HG03575 (cell line): ENCODE data around the gene TNS2.
"Not testable (repeated sequence)": the region's sequence is repeated elsewhere in the genome, so short reads cannot be mapped to it uniquely, and the experiment has no call there.

Experiments used
- ATAC-seq: cut with Tn5 transposase; IDR thresholded peaks from one replicate; pipeline ENCODE4 v1.9.1; 2021; ENCODE audit not compliant: unreplicated experiment, insufficient number of reproducible peaks, low FRiP score; ENCODE audit errors: extremely low read depth

The TNS2 gene

DNA sequence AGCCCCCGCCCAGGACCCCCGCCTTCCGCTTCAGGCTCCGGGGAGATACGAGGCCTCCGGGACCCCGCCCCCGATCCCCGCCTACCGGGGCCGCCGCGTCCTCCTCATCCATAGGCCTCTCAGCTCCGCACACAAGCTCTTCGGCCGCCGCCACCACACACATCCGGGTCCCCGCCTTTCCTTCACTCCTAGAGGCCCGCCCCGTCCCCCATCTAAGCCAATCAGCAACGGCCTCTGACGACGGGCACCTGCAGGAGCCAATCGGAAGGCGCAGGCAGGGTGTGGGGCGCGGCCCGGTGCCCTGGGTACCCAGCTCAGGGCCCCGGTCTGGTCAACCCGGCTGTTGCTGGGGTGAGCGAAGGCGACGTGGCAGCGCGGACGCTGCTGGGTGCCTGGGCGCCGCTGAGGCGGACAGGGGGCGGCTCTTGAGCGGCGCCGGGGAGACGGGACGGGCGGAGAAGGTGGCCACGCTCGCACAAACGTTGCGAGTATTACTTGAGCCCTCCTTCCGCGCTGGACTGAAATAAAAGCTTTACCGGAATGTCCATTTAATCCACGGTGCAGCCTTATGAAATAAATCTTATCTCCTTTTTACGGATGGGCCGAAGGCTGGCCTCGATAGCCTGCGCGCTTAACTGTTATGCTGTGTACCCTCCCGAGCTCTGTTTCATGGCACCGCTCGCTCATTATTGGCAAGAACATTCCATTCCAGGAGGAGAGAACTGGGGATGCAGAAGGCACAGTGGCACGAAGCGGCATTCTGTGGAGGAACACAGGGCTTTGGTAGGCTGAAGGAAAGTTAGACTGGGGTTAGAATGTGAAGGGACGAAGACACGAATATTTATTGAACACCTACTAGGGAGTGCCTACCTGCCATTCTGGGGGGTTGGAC lies 29.6 kb downstream of the TNS2 start, which contains the start of gene SPRYD3:
Gene SPRYD3, minus strand, starts transcription at position 165 of the 892 bp plus-strand sequence. Its CDS starts 57 bp downstream, at position 108.
- ATAC-seq: peak; percentile 72

DNA sequence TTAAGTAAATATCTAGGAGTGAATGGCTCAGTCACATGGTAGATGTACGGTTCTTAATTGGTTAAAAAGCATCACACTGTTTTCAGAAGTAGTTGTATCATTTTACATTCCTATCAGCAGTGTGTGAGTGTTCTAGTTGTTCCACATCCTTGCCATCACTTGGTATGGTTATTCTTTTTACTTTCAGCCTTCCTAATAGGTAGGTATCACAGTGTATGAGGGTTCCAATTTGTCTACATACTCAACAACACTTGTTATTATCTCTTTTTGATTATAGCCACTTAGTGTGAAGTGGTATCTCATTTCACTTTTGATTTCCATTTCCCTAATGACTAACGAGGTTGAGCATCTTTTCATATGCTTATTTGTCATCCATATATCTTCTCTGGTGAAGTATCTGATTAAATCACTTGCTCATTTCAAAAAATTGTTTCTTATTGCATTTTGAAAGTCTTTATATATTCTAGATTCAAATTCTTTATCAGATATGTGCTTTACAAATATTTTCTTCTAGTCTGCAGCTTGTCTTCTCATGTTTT lies 32.8 kb downstream of the TNS2 start:
- ATAC-seq: no peak

DNA sequence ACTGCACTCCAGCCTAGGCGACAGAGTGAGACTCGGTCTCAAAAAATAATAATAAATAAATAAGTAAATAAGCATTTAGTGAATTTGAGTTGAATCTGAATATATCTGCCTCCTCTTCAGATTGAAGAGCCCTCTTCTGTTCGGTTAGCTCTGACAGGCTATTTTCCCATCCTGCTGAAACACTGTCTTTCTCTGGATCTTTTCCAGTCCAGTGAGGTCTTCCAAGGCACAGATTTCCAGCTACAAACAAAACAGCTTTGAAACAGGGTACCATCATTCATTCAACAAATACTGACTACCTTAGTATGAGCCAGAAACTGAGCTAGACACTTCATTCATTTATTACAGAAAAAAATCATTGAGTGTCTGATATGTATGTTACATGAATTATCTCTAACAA lies 36.5 kb downstream of the TNS2 start:
- no peak for ATAC-seq

DNA sequence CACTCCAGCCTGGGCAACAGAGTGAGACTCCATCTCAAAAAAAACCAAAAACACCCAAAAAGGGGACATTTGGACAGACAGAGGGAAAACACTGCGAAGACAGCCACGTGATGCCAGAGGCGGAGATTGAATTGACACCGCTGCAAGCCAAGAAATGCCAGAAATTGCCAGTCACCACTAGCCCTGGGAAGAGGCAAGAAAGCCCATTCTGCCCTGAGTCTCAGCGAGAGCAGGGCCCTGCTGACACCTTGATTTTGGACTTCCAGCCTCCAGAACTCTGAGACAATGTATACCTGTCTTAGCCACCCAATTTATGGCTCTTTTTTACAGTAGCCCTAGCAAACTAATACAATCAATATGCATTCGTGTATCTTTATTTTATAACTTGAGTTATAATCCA lies 40.2 kb downstream of the TNS2 start:
- no peak for ATAC-seq

DNA sequence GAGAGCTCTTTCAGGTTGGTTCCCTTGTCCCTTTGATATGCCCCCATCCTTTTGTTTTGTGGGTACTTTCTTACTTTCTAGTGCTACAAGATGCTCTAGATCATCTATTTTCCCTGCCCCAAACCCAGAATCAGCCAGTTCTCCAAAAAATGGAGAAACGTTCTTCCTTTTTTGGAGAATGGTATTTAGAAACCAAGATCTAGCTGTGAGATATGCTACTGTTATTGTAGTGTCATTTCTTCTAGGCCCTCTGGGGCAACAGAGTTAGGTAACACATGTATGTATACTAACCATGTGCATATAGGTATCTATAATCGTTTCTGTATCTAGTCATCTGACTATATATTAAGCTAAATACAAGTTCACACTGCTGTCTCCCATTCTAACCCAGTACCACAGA lies 40.7 kb downstream of the TNS2 start:
- ATAC-seq: no peak

DNA sequence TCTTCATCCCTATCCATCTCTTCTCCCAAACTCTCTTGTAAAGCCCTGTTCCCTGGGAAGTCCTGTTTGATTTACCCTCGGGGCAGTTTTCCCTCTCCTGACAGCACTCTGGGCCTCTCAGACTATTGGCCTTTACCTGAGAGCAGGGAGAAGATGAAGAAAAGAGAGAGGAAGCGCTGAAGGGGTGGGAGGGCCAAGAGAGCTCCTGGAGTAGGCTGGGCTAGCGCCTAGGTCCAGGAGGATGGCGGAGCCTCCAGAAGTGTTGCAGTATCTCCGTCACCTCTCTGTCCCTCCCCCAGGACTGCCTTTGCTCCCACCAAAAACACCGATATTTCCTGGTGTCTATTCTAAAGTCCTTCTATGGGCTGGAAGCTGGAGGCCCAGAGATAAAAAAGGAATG lies 41.9 kb downstream of the TNS2 start:
- no peak for ATAC-seq

DNA sequence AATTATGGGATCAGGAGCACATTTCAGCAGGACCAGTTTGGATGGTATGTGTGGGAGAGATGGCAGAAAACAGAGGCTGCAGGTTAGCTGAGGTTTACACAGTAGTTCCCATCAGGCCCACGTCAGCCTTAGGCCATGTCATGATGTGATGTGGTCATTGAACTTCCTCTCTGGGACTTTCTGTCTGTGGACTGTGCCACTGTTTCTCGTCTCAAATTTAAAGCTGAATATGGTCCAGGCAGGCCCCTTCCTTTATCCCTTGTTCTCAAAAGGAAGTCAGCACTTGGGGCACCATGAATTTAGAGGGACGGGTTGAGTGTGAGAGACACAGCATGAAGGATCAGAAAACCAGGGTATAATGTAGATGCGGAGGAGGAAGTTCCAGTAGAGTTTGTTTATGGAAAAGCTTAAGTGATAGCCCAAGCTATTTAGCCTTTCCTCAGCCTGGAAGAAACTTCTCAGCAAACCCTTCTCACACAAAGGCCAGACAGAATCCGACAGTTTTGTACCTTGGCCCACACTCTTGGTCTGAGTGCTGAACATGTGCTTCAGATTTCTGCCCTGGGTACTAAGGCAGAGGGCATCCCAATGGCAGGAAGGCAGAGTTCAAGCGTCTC lies 44.0 kb downstream of the TNS2 start:
- no peak for ATAC-seq

DNA sequence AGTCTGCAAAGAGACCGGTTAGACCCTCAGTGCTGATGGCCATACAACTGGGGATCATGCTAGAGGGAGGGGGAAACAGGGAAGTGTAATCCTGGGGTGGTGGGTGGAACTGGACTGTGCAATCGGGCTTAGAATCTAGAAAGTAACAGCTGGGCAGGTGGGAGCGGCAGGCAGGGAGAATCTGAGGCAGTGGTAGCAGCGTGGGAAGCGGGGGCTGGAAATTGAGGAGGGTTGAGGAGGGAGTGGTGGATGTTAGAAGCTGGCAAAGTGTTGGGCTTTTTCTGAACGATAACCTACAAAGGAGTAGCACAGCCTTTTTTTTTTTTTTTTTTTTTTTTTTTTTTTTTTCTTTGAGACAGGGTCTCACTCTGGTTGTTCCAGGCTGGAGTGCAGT lies 44.5 kb downstream of the TNS2 start:
- no peak for ATAC-seq

DNA sequence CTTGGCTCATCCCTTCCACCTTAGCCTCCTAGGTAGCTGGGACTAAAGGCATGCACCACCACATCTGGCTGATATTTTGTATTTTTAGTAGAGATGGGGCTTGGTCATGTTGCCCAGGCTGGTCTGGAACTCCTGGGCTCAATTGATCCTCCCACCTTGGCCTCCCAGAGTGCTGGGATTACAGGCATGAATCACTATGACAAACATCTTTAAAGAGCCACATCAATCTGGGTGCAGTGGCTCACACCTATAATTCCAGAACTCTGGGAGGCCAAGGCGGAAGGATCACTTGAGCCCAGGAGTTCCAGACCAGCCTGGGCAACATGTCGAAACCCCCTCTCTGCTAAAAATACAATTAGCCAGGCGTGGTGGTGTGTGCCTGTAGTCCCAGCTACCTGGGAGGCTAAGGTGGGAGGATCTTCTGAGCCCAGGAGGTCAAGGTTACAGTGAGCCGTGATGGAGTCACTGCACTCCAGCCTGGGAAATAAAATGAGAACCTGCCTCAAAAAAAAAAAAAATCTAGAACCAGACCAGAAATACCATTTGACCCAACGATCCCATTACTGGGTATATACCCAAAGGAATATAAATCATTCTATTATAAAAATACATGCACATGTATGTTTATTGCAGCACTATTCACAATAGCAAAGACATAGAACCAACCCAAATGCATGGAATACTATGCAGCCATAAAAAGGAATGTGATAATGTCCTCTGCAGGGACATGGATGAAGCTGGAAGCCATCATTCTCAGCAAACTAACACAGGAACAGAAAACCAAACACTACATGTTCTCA lies 45.1 kb downstream of the TNS2 start:
- not testable (repeated sequence) for ATAC-seq

DNA sequence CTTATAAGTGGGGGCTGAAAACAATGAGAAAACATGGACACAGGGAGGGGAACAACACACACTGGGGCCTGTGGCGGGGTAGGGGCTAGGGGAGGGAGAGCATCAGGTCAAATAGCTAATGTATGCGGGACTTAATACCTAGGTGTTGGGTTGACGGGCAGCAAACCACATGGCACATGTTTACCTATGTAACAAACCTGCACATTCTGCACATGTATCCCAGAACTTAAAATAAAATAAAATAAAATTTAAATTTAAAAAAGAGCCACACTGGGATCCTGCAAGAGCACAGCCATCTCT lies 45.7 kb downstream of the TNS2 start:
- not testable (repeated sequence) for ATAC-seq

DNA sequence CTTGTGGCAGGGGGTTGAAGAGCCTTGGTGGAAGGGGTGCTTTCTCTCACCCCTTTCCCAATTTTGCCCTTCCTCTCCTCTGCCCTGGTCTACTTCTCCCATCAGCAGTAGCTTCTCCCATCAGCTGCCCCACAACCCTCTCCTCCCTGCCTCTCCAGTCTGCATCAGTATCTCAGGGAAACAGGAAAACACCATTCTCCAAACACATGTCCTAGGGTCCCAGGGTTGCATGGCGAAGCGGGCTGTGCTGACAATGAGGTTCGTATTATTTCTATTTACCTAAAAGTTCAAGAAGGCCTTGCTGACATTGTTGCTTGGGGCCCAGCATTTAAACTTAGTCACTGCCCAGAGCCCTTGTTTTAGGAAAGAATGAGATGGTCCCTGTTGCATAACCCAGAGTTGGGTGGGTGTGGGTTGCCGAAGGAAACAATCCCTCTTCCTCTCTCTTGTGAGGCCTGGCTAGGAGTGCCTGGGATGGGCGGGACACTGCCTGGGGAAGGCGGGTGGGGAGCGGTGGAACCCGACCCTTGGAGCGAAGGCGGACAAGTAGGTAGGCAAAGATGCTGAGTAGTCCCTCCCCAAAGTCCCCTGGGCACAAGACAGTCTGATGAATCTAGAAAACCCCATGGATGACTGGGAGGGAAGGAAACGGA lies 46.4 kb downstream of the TNS2 start:
- ATAC-seq: no peak

DNA sequence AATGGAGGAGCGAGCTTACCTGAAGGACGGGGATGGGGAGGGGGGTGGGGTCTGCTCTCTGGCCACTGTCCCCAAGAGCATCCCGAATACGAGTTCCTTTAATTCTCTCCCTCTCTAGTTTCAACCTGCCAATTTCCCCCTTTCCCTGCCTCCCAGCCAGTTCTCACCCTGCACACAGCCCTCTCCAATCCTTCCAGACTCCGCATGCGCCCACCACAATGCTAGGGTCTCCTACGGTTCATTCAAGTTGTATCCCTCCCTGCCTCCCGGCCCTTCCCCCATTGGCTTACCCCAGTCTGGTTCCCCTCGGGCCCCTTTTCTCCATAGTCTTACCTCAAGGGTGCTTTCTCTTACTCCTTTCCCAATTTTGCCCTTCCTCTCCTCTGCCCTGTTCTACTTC lies 46.9 kb downstream of the TNS2 start:
- no peak for ATAC-seq

DNA sequence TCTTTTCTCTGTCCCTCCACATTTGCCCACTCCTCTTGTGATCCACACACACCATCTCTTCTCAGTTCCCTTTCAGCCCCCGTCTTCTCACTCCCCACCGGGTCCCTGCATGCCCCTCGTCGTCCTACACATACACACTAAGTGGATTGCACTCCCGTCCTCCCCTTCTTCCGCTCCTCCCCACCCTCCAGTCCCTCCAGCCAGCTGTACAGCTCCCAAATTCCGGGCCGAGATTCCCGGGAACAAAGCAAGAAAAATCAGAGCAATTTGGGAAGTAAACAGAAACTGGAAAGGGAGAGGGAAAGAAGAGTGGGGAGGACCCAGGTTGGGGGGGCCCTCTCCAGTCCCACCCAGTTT lies 47.3 kb downstream of the TNS2 start:
- ATAC-seq: no peak

DNA sequence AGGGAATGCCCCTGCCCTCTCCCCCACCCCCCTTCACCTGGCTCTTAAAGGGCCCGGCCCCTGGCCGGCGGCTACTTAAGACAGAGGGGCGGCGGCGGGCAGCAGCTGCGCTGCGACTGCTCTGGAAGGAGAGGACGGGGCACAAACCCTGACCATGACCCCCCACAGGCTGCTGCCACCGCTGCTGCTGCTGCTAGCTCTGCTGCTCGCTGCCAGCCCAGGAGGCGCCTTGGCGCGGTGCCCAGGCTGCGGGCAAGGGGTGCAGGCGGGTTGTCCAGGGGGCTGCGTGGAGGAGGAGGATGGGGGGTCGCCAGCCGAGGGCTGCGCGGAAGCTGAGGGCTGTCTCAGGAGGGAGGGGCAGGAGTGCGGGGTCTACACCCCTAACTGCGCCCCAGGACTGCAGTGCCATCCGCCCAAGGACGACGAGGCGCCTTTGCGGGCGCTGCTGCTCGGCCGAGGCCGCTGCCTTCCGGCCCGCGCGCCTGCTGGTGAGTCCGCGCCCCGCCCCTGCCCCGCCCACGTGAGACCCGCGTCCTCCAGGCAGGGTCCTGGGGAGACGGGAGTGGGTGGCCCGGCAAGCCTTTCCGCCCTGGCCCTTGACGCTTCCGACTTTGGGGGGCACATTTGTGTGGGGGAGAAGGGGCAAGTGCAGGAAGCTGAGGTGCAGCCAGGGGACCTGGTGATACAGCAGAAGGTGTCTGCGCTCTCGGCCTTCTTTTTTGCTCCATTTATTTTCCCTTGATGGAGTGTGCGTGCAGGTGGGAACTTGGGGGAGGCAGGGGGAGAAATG lies 47.9 kb downstream of the TNS2 start, which contains the start of gene IGFBP6:
Gene IGFBP6, plus strand, starts transcription at position 104 of the 790 bp plus-strand sequence. Its CDS starts 51 bp downstream, at position 155.
- no peak for ATAC-seq

DNA sequence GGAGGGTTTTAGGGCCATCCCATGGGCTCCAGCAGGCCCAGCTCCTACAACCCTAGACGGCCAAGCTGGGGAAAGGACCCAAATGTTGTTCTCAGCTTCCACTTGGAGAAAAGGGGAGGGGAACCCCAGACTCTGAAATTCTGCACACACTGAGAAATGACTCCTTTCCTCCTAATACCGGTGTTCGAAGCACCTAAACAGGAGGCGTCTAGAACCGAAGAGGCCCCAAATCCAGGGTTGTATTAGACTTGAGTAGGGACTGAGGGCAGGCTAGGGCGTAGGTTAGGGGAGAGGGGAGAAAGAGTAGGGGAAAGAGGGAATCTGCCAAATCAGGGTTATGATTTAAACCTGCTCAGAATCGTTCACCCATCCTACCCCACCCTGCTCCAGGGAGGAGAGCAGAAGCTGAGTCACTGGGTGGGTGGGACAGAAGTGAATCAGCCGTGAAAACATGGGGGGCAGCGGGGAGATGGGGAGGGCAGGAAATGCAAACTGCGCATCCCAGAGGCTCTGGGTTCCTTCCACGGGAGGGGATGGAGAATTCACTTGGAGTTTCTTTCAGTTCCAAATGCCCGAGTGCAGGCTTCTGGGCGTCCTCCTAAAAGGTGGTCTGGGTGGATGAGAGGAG lies 48.6 kb downstream of the TNS2 start:
- no peak for ATAC-seq

DNA sequence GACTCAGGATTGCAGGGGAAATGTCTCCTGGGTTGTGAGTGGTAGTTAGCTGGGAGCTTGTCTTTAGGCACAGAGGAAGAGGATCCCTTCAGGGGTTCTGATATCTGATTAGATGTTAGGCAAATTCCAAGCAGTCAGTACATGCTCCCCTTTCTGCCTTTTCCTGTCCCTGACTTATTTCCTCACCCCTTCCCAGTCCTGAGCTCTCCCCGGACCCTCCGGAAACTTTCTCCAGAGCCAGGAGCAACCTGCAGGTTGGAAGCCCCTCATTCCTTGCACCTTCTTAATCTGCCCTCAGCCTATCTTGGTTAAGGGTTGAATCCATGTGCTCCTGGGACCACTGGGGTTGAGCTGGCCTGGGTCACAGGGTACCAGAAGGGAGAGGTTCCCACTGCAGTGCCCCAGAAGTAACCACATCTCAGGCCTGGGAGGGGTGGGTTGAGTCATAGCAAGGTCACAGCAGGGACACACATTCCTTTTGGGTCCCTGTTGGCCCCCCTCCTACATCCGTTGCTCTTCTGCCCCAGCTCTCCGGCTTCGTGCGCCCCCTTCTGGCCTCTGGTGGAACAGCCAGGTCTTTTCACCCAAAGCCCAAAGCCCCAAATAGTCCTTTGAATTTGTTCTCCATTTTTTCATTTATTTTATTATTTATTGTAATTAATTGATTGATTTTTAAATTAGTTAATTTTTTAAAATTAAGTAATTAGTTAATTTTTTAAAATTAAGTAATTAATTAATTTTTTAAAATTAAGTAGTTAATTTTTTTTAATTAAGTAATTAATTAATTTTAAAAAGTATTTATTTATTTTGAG lies 49.4 kb downstream of the TNS2 start:
- no peak for ATAC-seq

DNA sequence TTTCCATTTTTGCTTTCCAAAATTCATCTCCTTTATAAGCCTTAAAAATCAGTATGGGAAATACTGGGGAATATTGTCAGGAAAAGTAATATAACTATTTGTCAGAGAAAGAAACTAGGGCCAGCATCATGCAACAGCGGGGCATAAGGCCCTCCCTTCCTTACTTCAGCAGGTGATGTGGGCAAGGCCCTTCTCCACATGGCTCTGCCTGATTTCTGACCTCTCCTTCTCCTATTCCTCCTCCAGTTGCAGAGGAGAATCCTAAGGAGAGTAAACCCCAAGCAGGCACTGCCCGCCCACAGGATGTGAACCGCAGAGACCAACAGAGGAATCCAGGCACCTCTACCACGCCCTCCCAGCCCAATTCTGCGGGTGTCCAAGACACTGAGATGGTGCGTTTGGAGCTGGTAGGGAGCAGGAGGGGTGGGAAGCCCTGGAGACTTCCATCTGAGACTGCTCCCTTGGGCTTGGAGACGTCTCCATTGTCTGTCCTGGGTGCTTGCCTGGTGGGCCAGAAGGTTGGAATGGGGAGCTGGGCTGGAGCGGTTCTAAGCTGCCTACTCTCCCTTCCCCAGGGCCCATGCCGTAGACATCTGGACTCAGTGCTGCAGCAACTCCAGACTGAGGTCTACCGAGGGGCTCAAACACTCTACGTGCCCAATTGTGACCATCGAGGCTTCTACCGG lies 50.7 kb downstream of the TNS2 start:
- no peak for ATAC-seq
